ENCODE measurements around the gene BDKRB2.

BDKRB2 gene

GRCh38 chr14:96250485-96250884, 45.8 kb downstream of the BDKRB2 start:
- H3F3A ChIP-seq (ENCODE audit: insufficient read depth, low read length) = no peaks in the 10 kb centered on the region
- no peaks in the 10 kb centered on the region for H3K4me1 ChIP-seq (ENCODE audit: insufficient read depth, low read length, severe bottlenecking)
- H3K27ac ChIP-seq (ENCODE audit: low read depth, low read length, poor library complexity, severe bottlenecking) = no peak overlapping the region
- H3K4me2 ChIP-seq (ENCODE audit: low read length) = no peak overlapping the region
- TF ChIP-seq CTCF (IDR thresholded peaks at IDR 0.05; ENCODE audit: low read length) = no peak
- no peak for TF ChIP-seq EZH2 (IDR thresholded peaks at IDR 0.05; ENCODE audit: borderline replicate concordance, low read length)
- H3K9ac ChIP-seq (ENCODE audit: low read length) = no peak overlapping the region
- no peak overlapping the region for H3K4me3 ChIP-seq (ENCODE audit: low read depth, low read length, poor library complexity, severe bottlenecking)
- no peaks in the 10 kb centered on the region for H4K20me1 ChIP-seq (ENCODE audit: insufficient read depth, low read length)
- no peaks in the 10 kb centered on the region for H3K36me3 ChIP-seq (ENCODE audit: insufficient read depth, low read length)
- H3K9me2 ChIP-seq (ENCODE audit: low read depth, low read length) = no peaks in the 10 kb centered on the region
- H3K27me3 ChIP-seq (ENCODE audit: insufficient read depth, low read length) = no peaks in the 10 kb centered on the region
- H3K9me3 ChIP-seq (ENCODE audit: low read length) = no peaks in the 10 kb centered on the region
- no peaks in the 10 kb centered on the region for H3K79me2 ChIP-seq (ENCODE audit: insufficient read depth, low read length)
- H2AFZ ChIP-seq (ENCODE audit: low read length) = no peak overlapping the region

- no peaks in the 10 kb centered on the region for H3F3A ChIP-seq (ENCODE audit: insufficient read depth, low read length)
These were observed 47.1 kb downstream of the BDKRB2 start for GRCh38 chr14:96251656-96252155.

GRCh38 chr14:96252323-96252998, 47.8 kb downstream of the BDKRB2 start:
- H3K9me3 ChIP-seq (ENCODE audit: low read length) = no peaks in the 10 kb centered on the region
- TF ChIP-seq CTCF (IDR thresholded peaks at IDR 0.05; ENCODE audit: low read length) (no peak), EZH2 (IDR thresholded peaks at IDR 0.05; ENCODE audit: borderline replicate concordance, low read length) (no peak)
- H3F3A ChIP-seq (ENCODE audit: insufficient read depth, low read length) = no peaks in the 10 kb centered on the region
- H3K79me2 ChIP-seq (ENCODE audit: insufficient read depth, low read length) = no peaks in the 10 kb centered on the region
- H3K9ac ChIP-seq (ENCODE audit: low read length) = no peak overlapping the region
- no peaks in the 10 kb centered on the region for H3K4me1 ChIP-seq (ENCODE audit: insufficient read depth, low read length, severe bottlenecking)
- H3K36me3 ChIP-seq (ENCODE audit: insufficient read depth, low read length) = no peaks in the 10 kb centered on the region
- no peaks in the 10 kb centered on the region for H4K20me1 ChIP-seq (ENCODE audit: insufficient read depth, low read length)
- H3K9me2 ChIP-seq (ENCODE audit: low read depth, low read length) = no peaks in the 10 kb centered on the region
- H3K4me3 ChIP-seq (ENCODE audit: low read depth, low read length, poor library complexity, severe bottlenecking) = no peak overlapping the region
- no peak overlapping the region for H2AFZ ChIP-seq (ENCODE audit: low read length)
- H3K4me2 ChIP-seq (ENCODE audit: low read length) = no peak overlapping the region
- H3K27ac ChIP-seq (ENCODE audit: low read depth, low read length, poor library complexity, severe bottlenecking) = no peak overlapping the region
- no peaks in the 10 kb centered on the region for H3K27me3 ChIP-seq (ENCODE audit: insufficient read depth, low read length)

More at GRCh38 chr14:96251656-96252155, 47.1 kb downstream of the BDKRB2 start:
- Histone ChIP-seq H3K4me3 (ENCODE audit: low read depth, low read length, poor library complexity, severe bottlenecking) (no peak overlapping the region), H3K27ac (ENCODE audit: low read depth, low read length, poor library complexity, severe bottlenecking) (no peak overlapping the region), H3K9me2 (ENCODE audit: low read depth, low read length) (no peaks in the 10 kb centered on the region), H4K20me1 (ENCODE audit: insufficient read depth, low read length) (no peaks in the 10 kb centered on the region), H2AFZ (ENCODE audit: low read length) (no peak overlapping the region), H3K79me2 (ENCODE audit: insufficient read depth, low read length) (no peaks in the 10 kb centered on the region), H3K4me1 (ENCODE audit: insufficient read depth, low read length, severe bottlenecking) (no peaks in the 10 kb centered on the region), H3K27me3 (ENCODE audit: insufficient read depth, low read length) (no peaks in the 10 kb centered on the region), H3K4me2 (ENCODE audit: low read length) (no peak overlapping the region), H3K9me3 (ENCODE audit: low read length) (no peaks in the 10 kb centered on the region), H3K36me3 (ENCODE audit: insufficient read depth, low read length) (no peaks in the 10 kb centered on the region), H3K9ac (ENCODE audit: low read length) (no peak overlapping the region)
- TF ChIP-seq CTCF (IDR thresholded peaks at IDR 0.05; ENCODE audit: low read length) = no peak
- TF ChIP-seq EZH2 (IDR thresholded peaks at IDR 0.05; ENCODE audit: borderline replicate concordance, low read length) = no peak

All from OCI-LY1 (cell line).